AG09309 (cell line): Measurements from ENCODE around the gene FCN2.

Experiments
- DNase-seq: peaks from one replicate; pipeline ENCODE4 v3.0.0-alpha.2; 2010; ENCODE audit warnings: low read depth
- H3K4me3 ChIP-seq: 2 replicates; pipeline ENCODE4 v1.5.1; 2011; ENCODE audit warnings: mild to moderate bottlenecking, low read depth, low read length, moderate library complexity; ENCODE audit not compliant: control insufficient read depth
- CTCF ChIP-seq: IDR thresholded peaks from 2 replicates; pipeline ENCODE4 v1.5.1; 2011; ENCODE audit warnings: mild to moderate bottlenecking, low read depth, low read length, inconsistent platforms; ENCODE audit not compliant: insufficient read depth, control insufficient read depth; ENCODE audit errors: missing control alignments

The FCN2 gene

GRCh38 chr9:134922066-134922931 lies 41.7 kb downstream of the FCN2 start:
- DNase-seq: no peak
- no peak for TF ChIP-seq CTCF
- no peak overlapping the region for H3K4me3 ChIP-seq

- DNase-seq: no peak
- no peak for TF ChIP-seq CTCF
- no peak overlapping the region for H3K4me3 ChIP-seq
These were observed 42.3 kb downstream of the FCN2 start for GRCh38 chr9:134922932-134923240.

- no peak for DNase-seq
- no peak for TF ChIP-seq CTCF
- no peak overlapping the region for H3K4me3 ChIP-seq
These were observed 42.9 kb downstream of the FCN2 start for GRCh38 chr9:134923466-134923865.

- TF ChIP-seq CTCF: no peak
- DNase-seq: no peak
- H3K4me3 ChIP-seq: no peak overlapping the region
These were observed 44.5 kb downstream of the FCN2 start for GRCh38 chr9:134925011-134925511.

- DNase-seq: no peak
- no peak overlapping the region for H3K4me3 ChIP-seq
- no peak for TF ChIP-seq CTCF
These were observed 48.0 kb downstream of the FCN2 start for GRCh38 chr9:134928436-134929192.

GRCh38 chr9:134929193-134930158 lies 48.9 kb downstream of the FCN2 start:
- H3K4me3 ChIP-seq: no peak overlapping the region
- TF ChIP-seq CTCF: no peak
- no peak for DNase-seq
